GM19238 (cell line): ENCODE data around the gene TSPAN10.

ENCODE experiments used
- DNase-seq: peaks from one replicate; pipeline ENCODE4 v3.0.0; 2011; ENCODE audit warnings: low spot score; ENCODE audit not compliant: insufficient read length

The TSPAN10 gene

DNA sequence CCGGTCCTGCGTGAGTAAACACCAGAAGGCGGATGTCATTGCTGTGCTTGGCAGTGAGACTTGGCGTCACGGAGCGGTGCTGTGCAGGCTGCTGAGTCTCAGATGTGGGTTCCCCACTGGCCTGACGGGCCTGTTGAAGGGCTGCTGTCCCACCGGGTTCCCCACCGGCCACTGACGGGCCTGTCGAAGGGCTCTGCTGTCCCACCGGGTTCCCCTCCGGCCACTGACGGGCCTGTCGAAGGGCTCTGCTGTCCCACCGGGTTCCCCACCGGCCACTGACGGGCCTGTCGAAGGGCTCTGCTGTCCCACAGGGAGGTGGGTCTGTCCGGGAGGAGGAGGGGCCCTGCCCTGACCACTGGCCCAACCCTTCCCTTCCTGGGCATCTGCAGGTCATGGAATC is 49.6 kb downstream of the TSPAN10 start:
- no peak for DNase-seq

DNA sequence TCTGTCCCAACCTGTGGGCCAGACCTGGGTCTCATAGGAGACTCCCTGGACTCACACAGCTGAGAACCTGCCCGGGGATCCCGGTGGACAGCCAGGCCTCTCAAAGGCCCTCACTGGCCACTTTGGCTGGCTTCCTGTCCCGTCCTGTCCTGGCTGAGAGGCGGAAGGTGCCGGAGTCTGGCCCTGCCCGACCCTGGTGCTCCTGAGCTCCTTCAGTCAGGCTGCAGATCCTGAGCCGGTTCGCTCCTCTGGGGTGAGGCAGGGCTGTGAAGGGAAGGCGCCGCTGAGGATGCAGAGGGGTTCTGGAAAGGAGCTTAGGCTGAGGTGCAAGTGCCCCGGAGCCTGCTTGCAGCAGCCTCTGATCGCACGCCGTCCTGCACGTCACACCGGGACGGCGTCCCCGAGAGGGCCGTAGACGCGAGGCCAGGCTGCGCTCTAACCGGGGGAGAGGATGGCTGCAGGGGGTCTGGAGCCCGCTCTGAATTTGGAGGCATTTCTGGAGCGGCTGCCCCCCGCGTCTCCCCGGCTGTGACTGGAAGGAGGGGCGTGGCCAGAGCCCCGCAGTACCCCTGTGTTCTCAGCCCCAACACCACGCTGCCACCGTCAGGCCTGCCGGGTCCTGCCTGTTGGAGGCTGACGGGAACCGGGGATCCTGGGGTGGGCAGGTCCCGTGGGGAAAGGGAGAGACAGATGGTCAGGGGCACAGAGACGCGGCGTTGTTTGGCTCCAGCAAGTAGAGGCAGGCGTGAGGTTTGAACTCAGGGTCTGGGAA is 51.0 kb downstream of the TSPAN10 start:
- no peak for DNase-seq

DNA sequence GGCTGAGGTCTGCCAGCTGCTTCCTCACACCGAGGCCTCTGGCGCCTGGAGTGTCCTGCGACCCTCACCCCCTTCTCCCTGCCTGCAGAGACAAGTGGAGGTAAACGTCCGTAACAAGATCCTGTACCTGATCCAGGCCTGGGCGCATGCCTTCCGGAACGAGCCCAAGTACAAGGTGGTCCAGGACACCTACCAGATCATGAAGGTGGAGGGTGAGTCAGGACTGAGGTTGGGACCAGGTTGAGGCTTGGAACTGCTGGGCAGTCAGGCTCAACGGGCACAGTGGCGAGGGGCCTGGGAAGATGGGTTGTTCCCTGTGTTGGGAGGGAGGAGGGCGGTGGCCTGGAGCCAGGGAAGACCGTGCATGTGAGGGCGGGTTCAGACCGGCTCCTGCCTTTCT is 51.6 kb downstream of the TSPAN10 start:
- DNase-seq, result no peak

DNA sequence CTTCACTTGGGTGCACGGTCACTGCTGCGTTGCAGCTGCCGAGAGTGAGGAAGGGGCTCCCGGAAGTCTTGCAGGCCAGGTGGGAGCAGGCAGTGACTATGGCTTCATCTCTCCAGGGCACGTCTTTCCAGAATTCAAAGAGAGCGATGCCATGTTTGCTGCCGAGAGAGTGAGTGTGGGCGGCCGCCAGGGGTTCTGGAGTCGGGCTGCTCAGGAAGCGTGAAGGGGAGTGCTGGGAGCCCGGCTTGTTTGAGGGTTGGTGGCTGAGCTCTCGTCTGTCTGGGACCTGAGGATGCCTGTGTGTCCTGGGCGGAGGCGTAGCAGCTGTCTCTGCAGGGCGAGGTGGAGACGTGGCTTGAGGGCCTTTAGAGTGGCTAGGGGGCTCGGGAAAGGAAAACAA is 53.1 kb downstream of the TSPAN10 start:
- DNase-seq, result no peak

DNA sequence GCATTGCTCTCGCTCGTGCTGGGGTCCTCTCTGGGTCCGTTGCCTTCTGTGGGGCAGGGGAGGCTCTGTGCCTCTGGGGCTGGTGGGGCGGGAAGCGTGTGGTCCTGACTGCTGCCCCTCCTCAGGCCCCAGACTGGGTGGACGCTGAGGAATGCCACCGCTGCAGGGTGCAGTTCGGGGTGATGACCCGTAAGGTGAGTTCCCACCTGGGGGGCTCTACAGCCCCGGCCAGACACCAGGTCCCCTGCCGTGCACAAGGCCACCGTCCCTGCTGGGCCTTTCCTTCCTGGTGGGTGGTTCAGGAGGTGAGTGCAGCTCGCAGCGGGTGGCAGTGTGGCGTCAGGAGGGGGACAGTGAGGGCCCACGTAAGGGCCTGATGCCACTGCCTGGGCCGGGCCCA is 53.6 kb downstream of the TSPAN10 start:
- DNase-seq, result no peak

DNA sequence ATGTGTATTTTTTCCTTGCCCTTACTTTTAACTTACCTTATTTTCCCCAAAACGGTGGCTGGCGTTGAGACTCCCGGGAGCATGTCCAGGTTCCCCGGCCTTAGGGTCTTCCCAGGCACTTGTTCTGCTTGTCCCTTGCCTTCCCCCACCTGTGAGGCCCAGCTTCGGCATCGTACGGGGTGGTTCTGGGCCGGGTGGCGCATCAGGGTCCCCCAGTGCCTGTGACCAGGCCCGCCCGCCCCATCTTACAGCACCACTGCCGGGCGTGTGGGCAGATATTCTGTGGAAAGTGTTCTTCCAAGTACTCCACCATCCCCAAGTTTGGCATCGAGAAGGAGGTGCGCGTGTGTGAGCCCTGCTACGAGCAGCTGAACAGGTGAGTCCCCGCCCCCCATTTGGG is 54.2 kb downstream of the TSPAN10 start:
- no peak for DNase-seq

DNA sequence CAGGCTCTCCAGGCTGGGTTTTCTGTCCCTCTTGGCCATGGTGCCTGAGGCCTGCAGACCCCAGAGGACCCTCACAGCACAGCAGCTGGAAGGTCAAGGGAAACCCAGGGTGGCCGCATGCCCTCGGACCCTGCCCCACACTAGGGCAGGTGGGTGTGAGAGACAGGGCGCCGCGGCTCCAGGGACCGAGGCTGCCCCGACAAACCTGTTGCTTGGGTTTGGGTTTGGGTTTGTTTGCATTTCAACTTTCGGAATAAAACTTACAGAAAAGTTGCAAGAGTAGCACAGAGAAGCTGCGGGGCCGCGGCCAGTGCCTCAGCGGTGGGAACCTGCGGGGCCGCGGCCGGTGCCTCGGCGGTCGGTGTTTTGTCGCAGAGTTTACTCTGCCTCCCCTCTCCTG is 54.6 kb downstream of the TSPAN10 start:
- no peak for DNase-seq

DNA sequence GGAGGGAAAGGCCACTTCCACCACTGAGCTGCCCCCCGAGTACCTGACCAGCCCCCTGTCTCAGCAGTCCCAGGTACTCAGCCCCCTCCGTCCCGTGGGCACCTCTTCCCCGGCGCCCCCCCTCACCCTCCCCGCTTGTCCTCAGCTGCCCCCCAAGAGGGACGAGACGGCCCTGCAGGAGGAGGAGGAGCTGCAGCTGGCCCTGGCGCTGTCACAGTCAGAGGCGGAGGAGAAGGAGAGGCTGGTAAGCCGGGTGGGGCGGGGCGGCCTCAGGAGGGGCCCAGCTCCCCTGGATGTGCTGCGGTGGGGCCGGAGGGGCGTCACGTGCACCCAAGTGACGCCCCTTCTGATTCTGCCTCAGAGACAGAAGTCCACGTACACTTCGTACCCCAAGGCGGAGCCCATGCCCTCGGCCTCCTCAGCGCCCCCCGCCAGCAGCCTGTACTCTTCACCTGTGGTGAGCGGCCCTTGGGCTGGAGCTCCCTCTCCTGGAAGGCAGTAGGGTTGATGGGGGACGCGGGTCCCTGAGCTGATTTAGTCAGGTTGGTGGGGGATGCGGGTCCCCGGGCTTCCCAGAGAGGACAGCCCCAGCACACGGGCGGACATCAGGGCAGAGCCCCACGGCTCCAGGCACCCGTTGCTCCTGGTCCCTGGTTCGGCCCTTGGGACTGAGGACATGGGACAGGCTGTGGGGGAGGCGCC is 56.7 kb downstream of the TSPAN10 start:
- no peak for DNase-seq

DNA sequence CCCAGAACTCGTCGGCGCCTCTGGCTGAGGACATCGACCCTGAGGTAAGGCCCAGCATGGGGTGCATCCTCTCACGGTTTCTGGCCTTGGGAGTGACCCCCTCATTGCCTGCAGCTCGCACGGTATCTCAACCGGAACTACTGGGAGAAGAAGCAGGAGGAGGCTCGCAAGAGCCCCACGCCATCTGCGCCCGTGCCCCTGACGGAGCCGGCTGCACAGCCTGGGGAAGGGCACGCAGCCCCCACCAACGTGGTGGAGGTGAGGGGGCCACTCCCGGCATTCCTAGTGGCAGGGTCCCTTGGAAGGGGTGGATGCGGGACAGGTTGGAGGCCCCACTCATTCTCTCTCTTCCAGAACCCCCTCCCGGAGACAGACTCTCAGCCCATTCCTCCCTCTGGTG is 57.8 kb downstream of the TSPAN10 start:
- no peak for DNase-seq

DNA sequence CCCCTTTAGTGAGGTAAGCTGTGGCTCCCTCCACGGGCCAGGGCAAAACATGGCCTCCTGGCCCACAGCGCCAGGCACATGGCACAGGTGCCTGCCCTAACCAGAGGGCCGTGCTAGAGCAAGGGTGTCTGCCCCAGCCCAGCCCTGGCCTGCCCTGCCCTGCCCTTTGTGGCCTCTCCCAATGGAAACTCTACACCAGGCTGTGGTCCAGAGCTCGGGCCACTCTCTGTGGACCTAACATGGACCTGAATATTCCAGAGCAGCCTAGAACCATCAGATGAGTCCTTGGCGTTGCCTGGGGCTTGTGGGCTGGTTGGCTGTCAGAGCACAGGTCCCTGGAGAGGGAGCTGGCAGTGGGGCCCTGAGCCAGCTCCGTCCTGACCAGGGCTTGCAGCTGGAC is 58.2 kb downstream of the TSPAN10 start:
- no peak for DNase-seq

DNA sequence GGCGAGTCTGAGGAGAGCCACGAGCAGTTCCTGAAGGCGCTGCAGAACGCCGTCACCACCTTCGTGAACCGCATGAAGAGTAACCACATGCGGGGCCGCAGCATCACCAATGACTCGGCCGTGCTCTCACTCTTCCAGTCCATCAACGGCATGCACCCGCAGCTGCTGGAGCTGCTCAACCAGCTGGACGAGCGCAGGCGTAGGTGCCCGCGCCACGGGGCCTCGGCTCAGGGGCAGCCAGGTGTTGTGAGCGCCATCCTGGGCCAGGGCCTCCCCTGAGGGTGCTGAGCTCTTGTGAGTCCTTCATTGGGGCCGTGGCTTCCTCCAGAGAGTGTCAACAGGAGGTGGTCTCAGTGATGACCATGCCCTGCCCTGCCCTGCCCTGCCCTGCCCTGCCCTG is 58.8 kb downstream of the TSPAN10 start:
- no peak for DNase-seq

DNA sequence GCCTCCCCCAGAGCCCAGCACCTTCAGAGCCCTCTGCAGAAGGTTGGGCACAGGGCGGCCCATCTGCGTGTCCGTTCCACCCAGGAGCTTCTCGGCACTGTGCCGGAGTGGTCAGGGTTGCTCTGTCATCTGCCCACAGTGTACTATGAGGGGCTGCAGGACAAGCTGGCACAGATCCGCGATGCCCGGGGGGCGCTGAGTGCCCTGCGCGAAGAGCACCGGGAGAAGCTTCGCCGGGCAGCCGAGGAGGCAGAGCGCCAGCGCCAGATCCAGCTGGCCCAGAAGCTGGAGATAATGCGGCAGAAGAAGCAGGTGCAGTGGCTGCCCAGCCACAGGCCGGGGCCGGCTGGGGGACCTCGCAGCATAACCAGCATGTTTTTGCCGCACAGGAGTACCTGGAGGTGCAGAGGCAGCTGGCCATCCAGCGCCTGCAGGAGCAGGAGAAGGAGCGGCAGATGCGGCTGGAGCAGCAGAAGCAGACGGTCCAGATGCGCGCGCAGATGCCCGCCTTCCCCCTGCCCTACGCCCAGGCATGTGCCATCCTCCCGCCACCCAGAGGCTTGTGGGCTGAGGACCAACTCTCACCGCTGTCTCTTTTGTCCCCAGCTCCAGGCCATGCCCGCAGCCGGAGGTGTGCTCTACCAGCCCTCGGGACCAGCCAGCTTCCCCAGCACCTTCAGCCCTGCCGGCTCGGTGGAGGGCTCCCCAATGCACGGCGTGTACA is 59.4 kb downstream of the TSPAN10 start:
- DNase-seq, result no peak

DNA sequence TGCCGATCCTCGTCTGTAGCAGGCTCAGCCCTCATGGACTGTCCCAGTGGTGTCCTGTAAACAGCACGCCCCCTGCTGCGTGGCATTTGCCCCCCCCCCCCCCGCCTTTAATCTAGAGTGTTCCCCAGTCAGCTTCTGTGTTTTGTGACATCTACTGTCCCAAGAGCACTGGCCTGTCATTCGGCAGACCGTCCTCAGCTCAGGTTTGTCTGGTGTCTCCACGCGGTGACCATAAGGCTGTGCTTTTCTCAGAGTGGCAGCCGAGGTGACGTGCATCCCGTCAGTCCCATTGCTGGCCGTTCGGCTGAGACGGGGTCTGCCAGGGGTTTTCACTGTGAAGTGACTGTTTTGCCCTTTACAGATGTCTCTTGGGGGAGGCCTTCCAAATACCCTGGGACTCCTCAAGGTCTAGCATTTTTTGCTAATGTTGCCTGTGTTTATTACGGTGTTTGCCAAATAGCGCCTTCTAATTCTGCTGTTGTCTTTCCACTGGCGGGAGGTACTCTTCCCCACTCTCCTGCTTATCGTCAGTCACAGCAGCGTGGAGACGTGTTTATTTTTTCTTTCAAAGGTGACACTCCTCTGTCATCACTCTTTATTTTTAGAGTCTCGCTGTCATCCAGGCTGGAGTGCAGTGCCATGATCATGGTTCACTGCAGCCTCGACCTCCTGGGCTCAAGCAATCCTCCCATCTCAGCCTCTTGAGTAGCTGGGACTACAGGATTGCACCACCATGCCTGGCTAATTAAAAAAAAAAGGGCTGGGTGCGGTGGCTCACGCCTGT is 60.5 kb downstream of the TSPAN10 start:
- DNase-seq, result no peak
